C4-2B (cell line): ENCODE data around the gene OSBPL5.

ENCODE experiments used
- CTCF ChIP-seq: fragments of 450-650 bp; conservative IDR thresholded peaks from 2 replicates; pipeline ENCODE4 v1.5.1; 2017; ENCODE audit warnings: mild to moderate bottlenecking
- ZFX ChIP-seq: fragments of 450-650 bp; IDR thresholded peaks from 2 replicates; pipeline ENCODE4 v1.6.1; 2017

DNA sequence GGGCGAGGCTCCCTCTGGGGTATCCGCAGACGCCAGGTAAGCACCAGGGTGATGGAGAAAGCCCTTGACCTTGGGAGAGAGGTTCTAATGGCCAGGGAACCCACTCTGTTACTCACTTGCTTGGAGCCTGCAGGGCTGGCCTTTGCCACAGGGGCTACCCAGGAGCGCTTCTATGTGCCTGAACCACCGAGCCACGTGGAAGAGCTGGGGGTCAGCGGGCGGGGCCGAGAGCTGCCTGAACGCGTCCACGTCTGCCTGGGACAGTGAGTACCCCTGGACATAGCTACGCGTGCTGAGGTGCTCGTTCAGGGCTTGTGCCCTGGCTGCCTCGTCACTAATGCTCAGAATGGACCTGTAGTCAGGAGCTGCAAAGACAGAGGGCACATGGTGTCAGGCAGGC, 117.5 kb downstream of the OSBPL5 start:
- TF ChIP-seq CTCF = no peak
- TF ChIP-seq ZFX = no peak
